Measurements from ENCODE around the gene IMP3. TPM values are rescaled to one million over a fixed set of nuclear protein-coding genes. Genes with fewer than 3 reads are reported as not detected.

IMP3 gene
- total and polyA plus RNA-seq, 9 of the 15 experiments (the other 6 are each of a cell fraction or from before 2014, with no cell fraction given): 14.5 to 160 (median 74.4) TPM

GRCh38 chr15:75680007-75680789, 40.2 kb upstream of the IMP3 start:
- Histone ChIP-seq H3K4me1 (replicated peaks in 1 of 2; ENCODE audit: control insufficient read depth in 2 of 2, insufficient read depth in 2 of 2, low read length in 2 of 2) (peaks cover 0 to 46% of the 10 kb centered on the region in 2 experiments; a peak in 3 of 5 replicates), H3K4me2 (ENCODE audit: insufficient read depth, low read length) (no peak overlapping the region), H2AFZ (ENCODE audit: low read depth, low read length) (peak overlapping the region; percentile 33; the same call in 1 of the 2 replicates), H3K4me3 (no peak overlapping the region), H3K79me2 (ENCODE audit: control insufficient read depth, insufficient read depth, low read length) (no peaks in the 10 kb centered on the region), H3K27me3 (ENCODE audit: control insufficient read depth in 2 of 2, insufficient read depth in 2 of 2, low read length in 2 of 2) (no peaks in the 10 kb centered on the region), H3K27ac (ENCODE audit: extremely low read depth, low read depth, low read length) (no peak overlapping the region), H3K9me3 (replicated peaks; ENCODE audit: control insufficient read depth, insufficient read depth, low read depth, low read length) (no peaks in the 10 kb centered on the region), H3K9ac (ENCODE audit: insufficient read depth in 1 of 2, low read depth in 2 of 2, low read length in 2 of 2) (0 out of 4 replicates have a peak overlapping the region, but pooled peaks of 1 of the 2 experiments have one; percentile 5), H3K36me3 (ENCODE audit: control insufficient read depth, insufficient read depth, low read length) (no peaks in the 10 kb centered on the region), H3K9me1 (ENCODE audit: control insufficient read depth, insufficient read depth, low read length) (no peaks in the 10 kb centered on the region), H4K20me1 (replicated peaks; ENCODE audit: control insufficient read depth, insufficient read depth, low read length) (no peaks in the 10 kb centered on the region; the same call in 1 of the 2 replicates)
- DNase-seq (ENCODE audit: extremely low read depth in 1 of 4, low spot score in 3 of 4): no peak
- CTCF ChIA-PET (ENCODE audit: low intra/inter-chr PET ratio): no interaction called here
- FAIRE-seq: no peak
- no TSS peak for BruUV-seq (replicated peaks)
- intact Hi-C loops (cut with micrococcal nuclease): loop anchor here (5.0 to 10.0 kb wide), 2 partner anchors 53 to 245 kb away; partner anchors contain the start of gene SNUPN
- TF ChIP-seq ZNF445 (CRISPR knock-in tag; IDR thresholded peaks at IDR 0.05; ENCODE audit: low read depth) (no peak), CHAMP1 (IDR thresholded peaks at IDR 0.05) (no peak), HLTF (IDR thresholded peaks at IDR 0.05) (no peak), ZNF449 (CRISPR knock-in tag; IDR thresholded peaks at IDR 0.05) (no peak), REST (IDR thresholded peaks at IDR 0.05; ENCODE audit: borderline replicate concordance) (no peak), REST (CRISPR knock-in tag; IDR thresholded peaks at IDR 0.05; ENCODE audit: low read depth) (no peak)
- POLR2A ChIA-PET: interaction anchor here (0.7 kb wide), 1 partner anchor 95 kb away, joined by 4 read pairs; no protein-coding TSS in a partner anchor
- no peak for ATAC-seq
- 48% methylated on average over 11 of the region's 11 CpGs for WGBS (ENCODE audit: insufficient coverage, low coverage, missing lambda C conversion rate)
- in situ Hi-C loops (cut with MboI): no loop called here
